ENCODE measurements around the gene NUCKS1. TPM values are rescaled to one million over a fixed set of nuclear protein-coding genes. Genes with fewer than 3 reads are reported as not detected.

NUCKS1 gene
- total RNA-seq, 2 donors from 2014 or later: 157 to 168 TPM

- no peak for DNase-seq (ENCODE audit: low spot score)
- intact Hi-C loops (cut with DNase I): no loop called here
Observed at GRCh38 chr1:205680073-205680851, 69.7 kb downstream of the NUCKS1 start, which contains the start of gene SLC45A3. TSS of gene SLC45A3 (minus strand) at chr1:205680509. CDS start at chr1:205664656, 15,853 bp downstream.

- intact Hi-C loops (cut with DNase I): no loop called here
- no peak for DNase-seq (ENCODE audit: low spot score)
Observed at GRCh38 chr1:205678286-205679111, 71.5 kb downstream of the NUCKS1 start.

GRCh38 chr1:205677167-205677566 is 72.8 kb downstream of the NUCKS1 start:
- intact Hi-C loops (cut with DNase I): no loop called here
- DNase-seq (ENCODE audit: low spot score): no peak

GRCh38 chr1:205676597-205676996 is 73.4 kb downstream of the NUCKS1 start:
- intact Hi-C loops (cut with DNase I): no loop called here

GRCh38 chr1:205676002-205676401 is 74.0 kb downstream of the NUCKS1 start:
- intact Hi-C loops (cut with DNase I): no loop called here
- no peak for DNase-seq (ENCODE audit: low spot score)

More at GRCh38 chr1:205676597-205676996, 73.4 kb downstream of the NUCKS1 start:
- DNase-seq (ENCODE audit: low spot score): no peak

GRCh38 chr1:205675247-205675646 is 74.7 kb downstream of the NUCKS1 start:
- DNase-seq (ENCODE audit: low spot score): no peak
- intact Hi-C loops (cut with DNase I): no loop called here

GRCh38 chr1:205672970-205673369 is 77.0 kb downstream of the NUCKS1 start:
- intact Hi-C loops (cut with DNase I): no loop called here
- no peak for DNase-seq (ENCODE audit: low spot score)

GRCh38 chr1:205672395-205672889 is 77.5 kb downstream of the NUCKS1 start:
- DNase-seq (ENCODE audit: low spot score): no peak
- intact Hi-C loops (cut with DNase I): no loop called here

GRCh38 chr1:205670611-205671430 is 79.2 kb downstream of the NUCKS1 start:
- intact Hi-C loops (cut with DNase I): no loop called here
- no peak for DNase-seq (ENCODE audit: low spot score)

- intact Hi-C loops (cut with DNase I): no loop called here
Observed at GRCh38 chr1:205670150-205670446, 79.9 kb downstream of the NUCKS1 start.

GRCh38 chr1:205669341-205670149 is 80.4 kb downstream of the NUCKS1 start:
- intact Hi-C loops (cut with DNase I): loop anchor here in 1 of 2 donors (10.0 kb wide), 1 partner anchor 995 kb away; no protein-coding TSS in a partner anchor
- no peak for DNase-seq (ENCODE audit: low spot score)

More at GRCh38 chr1:205670150-205670446, 79.9 kb downstream of the NUCKS1 start:
- DNase-seq (ENCODE audit: low spot score): no peak

GRCh38 chr1:205668951-205669340 is 81.0 kb downstream of the NUCKS1 start:
- no peak for DNase-seq (ENCODE audit: low spot score)
- intact Hi-C loops (cut with DNase I): loop anchor here in 1 of 2 donors (10.0 kb wide), 1 partner anchor 996 kb away; no protein-coding TSS in a partner anchor

GRCh38 chr1:205667909-205668643 is 81.9 kb downstream of the NUCKS1 start:
- intact Hi-C loops (cut with DNase I): loop anchor here in 1 of 2 donors (10.0 kb wide), 1 partner anchor 997 kb away; no protein-coding TSS in a partner anchor
- no peak for DNase-seq (ENCODE audit: low spot score)

GRCh38 chr1:205666372-205667166 is 83.4 kb downstream of the NUCKS1 start:
- no peak for DNase-seq (ENCODE audit: low spot score)
- intact Hi-C loops (cut with DNase I): loop anchor here in 1 of 2 donors (10.0 kb wide), 1 partner anchor 998 kb away; no protein-coding TSS in a partner anchor

GRCh38 chr1:205665201-205666045 is 84.6 kb downstream of the NUCKS1 start:
- no peak for DNase-seq (ENCODE audit: low spot score)
- intact Hi-C loops (cut with DNase I): loop anchor here in 1 of 2 donors (10.0 kb wide), 1 partner anchor 999 kb away; no protein-coding TSS in a partner anchor

Data from posterior vena cava (tissue), 2 donors.